Pulmonary artery endothelial cell (primary cell): ENCODE measurements around the gene DGCR6L. TPM values are rescaled to one million over a fixed set of nuclear protein-coding genes. Genes with fewer than 3 reads are reported as not detected.
"Not testable (repeated sequence)": the region's sequence is repeated elsewhere in the genome, so short reads cannot be mapped to it uniquely, and the experiment has no call there.

Experiments
- DNase-seq: peaks from one replicate; pipeline ENCODE4 v3.0.0-alpha.2; 2011; ENCODE audit warnings: low read depth, low spot score
- total RNA-seq: library from RNA; depleted of rRNA; stranded (reverse); fragments of >200 nt; gene quantifications from 2 replicates; pipeline ENCODE4 v1.2.3, GENCODE V29; 2014

The DGCR6L gene
- total RNA-seq, 1 donor from 2014 or later: 43.1 TPM

DNA sequence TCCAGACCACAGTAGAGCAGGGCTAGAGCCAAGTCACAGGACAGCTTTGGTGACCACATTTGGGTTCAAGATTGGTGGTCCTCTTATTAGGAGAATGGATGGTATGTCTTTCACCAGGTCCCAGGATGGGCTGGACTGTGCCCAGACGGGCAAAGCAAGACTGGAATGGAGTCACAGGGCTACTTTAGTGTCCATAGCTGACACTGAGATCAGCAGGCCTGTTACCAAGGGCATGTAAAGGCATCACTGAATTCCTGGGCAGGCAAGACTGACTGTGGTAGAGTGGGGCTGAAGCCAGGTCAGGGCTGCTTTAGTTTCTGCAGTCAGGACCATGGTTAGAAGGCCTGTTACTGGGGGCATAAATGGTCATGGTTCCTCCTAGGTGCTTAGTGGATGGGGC lies 6.1 kb upstream of the DGCR6L start:
- DNase-seq: not testable (repeated sequence)

DNA sequence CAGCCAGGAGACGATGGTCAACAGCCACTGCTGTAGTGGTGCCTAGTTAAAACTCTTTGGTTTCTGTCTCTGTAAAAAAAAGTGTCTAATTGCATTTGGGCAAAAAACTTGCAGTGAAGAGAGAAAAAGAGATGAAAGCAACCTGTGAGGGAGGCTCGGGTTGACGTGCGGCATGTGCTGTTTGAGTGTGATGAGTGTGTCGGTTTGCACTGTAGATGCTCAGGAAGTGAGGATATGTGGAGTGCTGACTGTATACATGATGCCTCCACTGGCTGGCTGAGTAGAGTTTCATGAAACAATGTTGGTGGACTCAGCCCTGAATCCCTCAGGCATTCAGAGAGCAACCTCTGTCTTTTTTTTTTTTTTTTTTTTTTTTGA lies 4.3 kb upstream of the DGCR6L start:
- no peak for DNase-seq

- DNase-seq: not testable (repeated sequence)
These were observed 1.8 kb upstream of the DGCR6L start for GRCh38 chr22:20321552-20322211.

GRCh38 chr22:20320659-20321551 lies 1.0 kb upstream of the DGCR6L start:
- not testable (repeated sequence) for DNase-seq

- no peak for DNase-seq
These were observed 667 bp downstream of the DGCR6L start for GRCh38 chr22:20319041-20319744.

GRCh38 chr22:20318043-20318688 lies 1.7 kb downstream of the DGCR6L start:
- not testable (repeated sequence) for DNase-seq

GRCh38 chr22:20317402-20318042 lies 2.3 kb downstream of the DGCR6L start:
- DNase-seq: not testable (repeated sequence)

- no peak for DNase-seq
These were observed 2.9 kb downstream of the DGCR6L start for GRCh38 chr22:20316844-20317401.

- DNase-seq: no peak
These were observed 3.5 kb downstream of the DGCR6L start for GRCh38 chr22:20316217-20316843.

- no peak for DNase-seq
These were observed 4.3 kb downstream of the DGCR6L start for GRCh38 chr22:20315337-20316216.

DNA sequence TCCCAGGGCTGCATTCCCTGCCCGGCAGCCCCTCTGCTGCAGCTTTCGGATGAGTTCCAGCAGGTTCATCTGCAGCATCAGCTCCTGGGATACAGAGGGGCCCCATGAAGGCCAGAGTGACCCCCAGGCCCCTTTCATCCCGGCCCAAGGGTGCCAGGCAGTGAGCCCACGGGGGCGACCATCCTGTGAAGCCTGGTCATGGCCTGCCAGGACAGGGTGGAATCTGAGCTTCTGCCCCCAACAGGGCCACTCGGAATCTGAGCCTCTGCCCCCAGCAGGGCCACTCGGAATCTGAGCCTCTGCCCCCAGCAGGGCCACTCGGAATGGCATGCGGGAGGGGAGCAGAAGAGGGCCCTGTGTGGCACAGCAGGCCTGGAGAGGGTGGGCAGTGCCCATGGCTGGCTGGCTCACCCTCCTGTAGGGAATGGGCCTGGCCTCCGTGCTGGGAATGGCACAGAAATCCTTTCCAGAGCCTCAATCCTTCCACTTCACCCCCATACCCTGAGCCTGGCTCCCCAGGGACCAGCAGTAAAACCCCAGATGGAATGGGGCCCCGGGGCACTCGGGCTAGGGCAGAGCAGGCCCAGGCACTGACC lies 5.0 kb downstream of the DGCR6L start:
- DNase-seq: not testable (repeated sequence)

DNA sequence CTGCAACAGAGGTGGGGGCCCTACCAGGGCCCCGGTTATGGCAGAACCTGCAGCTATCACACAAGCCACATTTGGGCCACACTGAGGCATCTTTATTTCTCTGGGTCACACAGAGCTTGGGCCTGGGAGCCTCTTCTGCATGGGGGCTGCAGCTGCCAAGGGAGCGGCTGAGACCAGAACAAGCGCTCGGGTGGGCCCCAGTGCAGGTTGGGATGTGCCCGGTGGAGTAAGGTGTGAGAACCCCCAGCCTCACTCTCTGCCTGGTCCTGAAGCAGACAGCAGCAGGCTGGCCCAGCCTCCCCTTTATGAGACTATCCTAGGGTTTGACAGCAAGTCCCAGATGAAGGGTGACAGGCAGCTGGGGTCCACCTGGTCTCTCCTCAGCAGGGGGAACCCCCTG lies 5.7 kb downstream of the DGCR6L start:
- not testable (repeated sequence) for DNase-seq

DNA sequence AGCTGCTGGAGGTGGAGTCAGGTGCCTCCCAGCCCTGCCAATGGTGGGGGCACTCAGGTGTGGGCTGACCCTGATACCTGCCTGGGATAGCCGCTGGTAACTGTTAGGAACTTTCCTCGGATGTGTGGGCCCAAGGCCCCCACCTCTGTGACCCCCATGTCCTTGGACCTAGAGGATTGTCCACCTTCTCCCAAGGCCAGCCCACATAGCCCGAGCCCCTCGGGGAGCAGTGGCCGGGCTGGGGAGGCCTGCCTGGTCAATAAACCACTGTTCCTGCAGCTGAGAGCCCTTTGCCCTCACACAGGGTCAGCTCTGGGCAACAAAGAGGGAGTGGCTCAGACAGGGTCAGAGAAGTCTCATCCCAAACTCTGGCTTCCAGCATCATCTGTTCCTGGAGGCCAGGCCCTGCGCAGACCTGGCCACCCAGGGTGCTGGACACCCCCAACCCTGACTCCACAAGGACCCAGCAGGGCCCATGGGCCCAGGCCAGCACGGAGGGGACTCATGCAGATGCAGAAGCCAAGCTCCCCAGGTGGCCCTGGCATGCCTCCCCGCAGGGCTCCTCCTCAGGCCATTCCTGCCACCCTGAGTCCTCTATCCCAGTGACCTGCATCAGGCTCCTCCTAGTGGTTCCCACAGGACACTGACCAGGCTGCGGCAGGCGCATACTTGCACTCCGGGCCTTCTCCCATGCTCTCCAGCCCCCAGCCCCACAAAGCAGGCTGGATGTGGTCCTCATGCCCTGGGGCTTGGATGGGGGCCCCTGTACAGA lies 6.4 kb downstream of the DGCR6L start:
- not testable (repeated sequence) for DNase-seq

DNA sequence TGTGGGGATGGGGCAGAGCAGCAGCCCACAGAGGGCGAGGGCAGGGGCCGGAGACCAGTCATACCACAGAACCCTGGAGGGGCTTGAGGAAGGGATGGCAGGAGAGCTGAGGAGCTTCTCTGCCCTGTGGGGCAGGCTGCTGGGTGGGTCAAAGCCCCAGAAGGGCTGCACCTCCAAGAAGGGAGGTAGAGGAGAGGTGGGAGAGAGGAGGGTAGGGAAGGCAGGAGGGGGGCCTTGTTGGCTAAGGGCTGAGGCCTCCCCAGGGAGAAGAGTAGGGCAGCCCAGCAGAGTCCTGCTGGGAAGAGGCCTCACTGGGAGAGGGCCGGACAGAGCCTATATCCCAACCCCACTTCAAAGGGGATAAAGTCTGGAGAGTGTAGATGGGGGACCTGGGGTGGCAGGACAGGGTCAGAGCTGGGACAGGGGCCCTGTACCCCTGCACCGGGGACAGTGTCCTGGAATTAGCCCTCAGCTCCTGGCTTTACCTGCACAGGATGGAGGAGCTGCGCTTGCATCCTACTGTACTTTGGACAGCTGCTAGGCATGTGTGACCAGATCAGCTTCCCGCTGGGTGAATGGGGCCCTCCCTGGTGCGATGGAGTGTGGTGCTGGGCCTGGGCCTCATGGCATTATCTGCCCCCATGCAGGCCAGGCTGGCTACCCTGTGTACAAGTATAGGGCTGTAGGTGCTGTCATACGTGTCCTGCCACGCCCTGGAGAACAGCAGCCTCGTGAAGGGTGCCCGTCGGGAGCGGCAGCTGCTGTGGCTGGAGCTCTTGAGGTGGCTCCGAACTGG lies 7.3 kb downstream of the DGCR6L start:
- no peak for DNase-seq

- not testable (repeated sequence) for DNase-seq
These were observed 8.4 kb downstream of the DGCR6L start for GRCh38 chr22:20311249-20312062.

DNA sequence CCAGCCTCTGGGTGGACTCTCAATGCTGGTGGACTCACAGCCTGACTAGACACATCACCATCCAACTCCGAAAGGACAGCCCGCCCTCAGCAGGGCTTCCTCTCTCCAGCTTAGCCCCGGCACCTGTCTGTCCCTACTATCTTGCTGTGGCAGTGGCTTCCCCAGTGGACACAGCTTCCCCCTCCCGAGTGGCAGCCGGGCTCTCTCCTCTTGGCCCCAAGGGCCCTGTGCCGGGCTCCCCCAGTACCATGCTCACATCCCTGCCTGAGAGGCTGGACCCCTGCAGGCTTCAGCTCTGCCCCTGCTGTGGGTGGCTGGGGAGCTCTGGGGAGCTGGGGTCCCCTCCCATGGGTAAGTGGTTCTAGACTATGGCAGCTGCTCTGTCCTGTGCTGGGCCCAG lies 9.1 kb downstream of the DGCR6L start:
- DNase-seq: not testable (repeated sequence)
